Stimulated activated CD4-positive, alpha-beta T cell treated with anti-CD3 and anti-CD28 coated beads, Interleukin-15, amount 100 ng/mL, for 48 hours (primary cell): ENCODE results near the gene RAD51B.

Source experiments
- DNase-seq, 2 donors: peaks; one replicate each; pipeline ENCODE4 v3.0.0-alpha.2; 2020; ENCODE audit warnings: low read depth in 2 of 2

RAD51B gene

DNA sequence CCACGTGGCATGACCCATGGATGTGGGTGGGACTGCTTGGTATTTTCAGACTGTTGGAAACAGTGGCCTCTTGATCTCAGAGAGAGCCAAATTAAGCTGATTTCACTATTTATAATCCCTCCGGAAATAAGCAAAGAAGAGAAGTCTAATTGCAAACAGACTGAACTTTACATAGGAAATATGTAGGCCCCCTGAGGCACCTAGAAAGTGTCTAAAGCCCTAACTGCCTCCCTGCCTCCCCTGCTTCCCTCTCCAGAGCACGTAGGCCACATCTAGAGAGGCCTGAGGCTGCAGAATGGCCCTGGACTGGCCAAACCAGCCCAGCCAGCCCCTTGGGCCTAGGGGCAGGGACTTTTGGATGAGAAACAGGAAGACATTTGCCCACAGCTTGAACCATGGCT is 849.5 kb downstream of the RAD51B start:
- DNase-seq: no peak

DNA sequence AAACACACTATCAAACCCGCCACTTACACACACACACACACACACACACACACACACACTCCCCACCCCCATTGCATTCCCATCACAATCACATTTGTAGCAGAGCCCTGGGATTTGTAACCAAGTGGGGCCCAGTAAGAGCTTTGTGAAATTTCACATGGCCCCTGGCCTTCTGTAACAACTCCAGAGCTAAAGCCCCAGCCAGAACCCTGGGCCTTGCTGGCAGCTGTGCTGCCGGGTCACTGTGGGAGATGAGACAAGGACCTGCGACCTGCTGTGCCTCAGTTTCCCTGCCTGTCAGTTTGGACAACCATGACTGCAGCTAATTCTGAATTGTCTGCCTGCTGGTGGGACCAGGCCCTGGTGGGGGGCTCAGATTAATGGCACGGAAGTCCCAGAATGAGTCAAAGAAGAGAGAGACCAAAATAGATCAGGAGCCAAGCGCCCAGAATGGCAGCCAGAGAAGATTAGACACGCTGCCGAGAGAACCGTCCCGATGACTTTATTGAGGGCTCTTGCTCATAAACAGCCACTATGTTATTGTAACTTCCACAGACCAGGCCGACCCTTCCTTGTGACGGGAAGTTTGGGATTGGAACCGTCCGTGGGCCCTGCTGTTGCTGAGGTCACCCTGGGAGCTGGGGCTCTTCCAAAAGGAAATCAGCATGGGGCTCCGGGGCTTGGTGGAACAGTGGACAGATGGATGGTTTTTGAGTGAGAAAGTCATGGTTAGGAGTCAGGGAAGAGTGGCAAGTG is 850.2 kb downstream of the RAD51B start:
- no peak for DNase-seq

DNA sequence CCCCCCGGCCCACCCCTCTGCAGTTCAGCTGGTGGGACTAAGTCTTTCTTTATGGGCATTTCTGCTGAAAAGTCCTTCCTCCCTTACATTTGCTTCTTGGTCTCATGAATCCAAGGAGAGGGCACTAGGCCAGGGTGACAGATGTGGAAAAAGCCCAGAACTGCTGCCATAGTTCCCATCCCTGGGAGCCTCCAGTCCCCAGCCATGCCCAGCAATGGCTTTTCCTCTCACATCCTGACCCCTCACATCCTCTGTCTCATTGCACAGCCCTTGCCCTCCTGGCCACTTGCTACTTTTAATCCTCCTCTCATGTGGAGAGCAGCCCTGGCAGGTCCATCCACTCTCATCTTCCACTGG is 850.8 kb downstream of the RAD51B start:
- no peak for DNase-seq

DNA sequence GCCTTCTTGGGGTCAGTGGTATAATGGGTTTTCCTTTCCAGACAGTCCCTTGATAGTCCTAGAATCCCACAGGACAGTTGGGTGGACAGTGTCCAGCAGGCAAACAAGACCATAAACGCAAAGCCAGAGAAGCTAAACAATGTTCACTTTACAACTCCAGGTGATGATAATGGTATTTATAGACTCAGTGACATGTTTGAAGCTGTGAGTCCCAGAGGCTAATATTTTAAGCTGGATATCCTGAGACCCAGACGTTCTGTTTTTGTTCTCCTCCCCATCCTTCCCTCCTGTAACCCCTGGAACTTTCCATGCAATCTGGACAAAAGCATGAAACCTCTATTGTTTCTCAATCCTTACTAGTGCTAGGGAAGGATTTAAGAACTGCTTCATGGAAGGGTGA is 852.3 kb downstream of the RAD51B start:
- no peak for DNase-seq

DNA sequence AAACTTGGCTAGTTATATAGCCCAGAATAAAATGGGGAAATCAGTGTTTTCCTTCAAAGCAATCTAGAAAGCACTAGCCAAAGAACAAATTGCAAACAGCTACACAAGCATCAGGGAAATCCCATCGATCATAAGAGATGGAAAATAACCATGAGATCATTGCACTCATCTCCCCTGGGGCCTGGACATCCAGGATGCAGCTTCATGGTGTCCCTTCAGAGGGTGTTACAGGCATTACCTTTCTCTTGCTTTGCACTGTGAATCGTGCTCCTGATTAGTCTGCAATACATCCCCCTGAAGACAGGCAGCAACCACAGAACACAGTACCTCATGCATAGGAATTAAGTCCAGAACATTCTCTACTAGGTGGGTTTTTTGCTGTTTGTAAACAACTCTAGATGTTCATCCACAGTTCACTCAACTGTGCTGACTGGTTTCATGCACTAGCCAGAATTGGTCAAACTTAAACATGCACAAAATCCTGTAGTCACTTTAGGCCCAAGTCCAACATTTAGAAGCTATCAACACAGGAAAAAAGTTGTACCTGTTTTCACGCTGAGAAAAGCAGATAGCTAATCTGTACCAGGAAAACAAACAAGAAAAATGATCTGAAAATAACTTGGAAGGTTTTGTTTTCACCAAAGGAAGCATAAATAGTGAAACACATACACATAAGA is 853.2 kb downstream of the RAD51B start:
- DNase-seq: no peak

DNA sequence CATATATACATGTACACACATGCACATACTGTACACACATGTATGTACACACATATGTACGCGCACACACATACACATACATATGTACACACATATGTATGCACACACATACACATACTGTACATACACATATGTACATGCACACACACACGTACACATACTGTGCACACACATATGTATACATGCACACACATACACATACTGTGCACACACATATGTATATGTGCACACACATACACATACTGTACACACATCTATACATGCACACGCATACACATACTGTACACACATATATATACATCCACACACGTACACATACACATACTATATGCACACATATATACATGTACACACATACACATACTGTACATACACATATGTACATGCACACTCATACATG is 853.9 kb downstream of the RAD51B start:
- DNase-seq: no peak

DNA sequence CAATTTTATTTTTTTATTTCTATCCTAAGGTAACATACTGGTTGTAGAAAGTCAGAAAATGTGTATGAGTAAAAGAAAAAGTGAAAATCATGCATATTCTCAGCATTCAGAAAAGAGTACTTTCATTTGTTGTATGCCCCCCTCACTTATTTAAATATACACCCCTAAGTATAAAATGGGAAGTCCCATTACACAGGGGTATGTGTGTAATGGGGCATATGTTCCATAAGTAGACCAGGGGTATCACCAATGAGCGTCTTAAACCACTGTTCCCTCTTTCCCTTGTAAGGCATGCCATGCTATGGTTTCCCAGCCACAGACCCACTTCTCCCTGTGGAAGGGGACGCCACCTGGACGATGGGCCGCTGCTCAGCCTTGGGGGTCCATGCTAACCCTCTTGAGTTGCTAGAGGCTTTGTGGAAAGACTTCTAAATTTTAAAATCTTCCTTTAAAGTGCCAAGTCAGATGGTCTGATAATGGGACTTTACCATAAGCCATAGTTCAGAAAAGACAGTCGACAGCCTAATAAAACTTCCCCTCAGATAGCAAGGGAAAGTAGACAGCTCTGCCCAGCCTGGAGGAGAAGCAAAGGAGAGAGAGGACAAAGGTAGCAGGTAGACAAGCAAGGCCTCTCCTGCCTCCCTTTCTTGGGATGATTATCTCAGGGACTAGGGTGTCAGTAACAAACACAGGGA is 855.1 kb downstream of the RAD51B start:
- no peak for DNase-seq

DNA sequence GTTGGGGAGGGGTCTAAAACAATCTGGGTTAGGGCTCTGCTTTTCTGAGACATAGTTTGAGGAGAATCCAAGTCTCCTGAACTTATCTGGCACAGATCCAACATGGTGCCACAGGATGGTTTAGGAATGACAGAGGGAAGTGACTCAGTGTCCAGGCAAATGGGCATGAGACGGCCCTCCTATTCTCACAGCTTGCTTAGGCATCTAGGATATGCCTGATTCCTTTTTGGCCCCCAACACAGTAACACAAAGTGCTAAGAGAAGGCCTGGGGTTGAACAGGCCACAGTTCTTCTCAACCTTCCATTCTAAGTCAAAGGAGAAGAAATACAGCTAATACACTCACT is 855.6 kb downstream of the RAD51B start:
- DNase-seq: no peak

DNA sequence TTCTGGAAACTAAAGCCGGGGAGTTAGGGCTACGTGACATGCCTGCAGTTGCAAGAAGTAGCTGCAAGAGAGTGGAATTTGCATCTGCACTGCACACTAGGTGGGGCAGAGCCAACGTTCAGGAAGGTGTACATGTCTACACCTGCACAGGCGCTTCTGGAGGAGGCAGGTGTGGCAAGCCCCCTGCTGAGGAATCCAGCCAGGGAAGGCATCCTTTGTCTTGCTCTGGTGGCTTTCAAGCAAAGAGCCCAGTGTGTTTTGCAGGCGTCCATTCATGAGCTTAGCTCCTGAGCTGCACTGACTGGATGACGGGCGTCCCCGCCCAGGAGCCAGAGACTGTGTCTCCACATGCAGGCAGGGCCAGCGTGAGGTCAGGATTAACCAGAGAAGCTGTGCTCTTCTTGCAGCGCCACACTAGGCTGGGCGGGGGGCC is 856.9 kb downstream of the RAD51B start:
- no peak for DNase-seq

DNA sequence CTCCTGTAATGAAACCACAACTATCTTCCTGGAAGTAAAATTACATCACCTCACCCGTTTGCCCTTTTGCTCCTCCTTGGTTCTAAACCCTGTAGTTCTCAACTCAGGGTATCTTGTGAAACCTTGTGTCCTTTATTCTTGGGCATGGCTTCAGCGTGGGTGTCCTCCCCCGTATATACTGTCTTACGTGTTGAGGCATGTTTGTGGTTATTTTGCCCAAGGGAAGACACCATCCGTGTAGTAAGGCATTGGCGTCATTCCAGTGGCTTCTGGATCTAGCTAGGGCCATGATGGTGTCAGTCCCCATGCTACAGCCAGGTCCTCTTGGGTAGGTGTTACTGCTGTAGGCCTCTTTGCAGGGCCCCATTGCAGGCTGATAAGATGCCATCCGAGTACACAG is 857.9 kb downstream of the RAD51B start:
- DNase-seq: no peak

DNA sequence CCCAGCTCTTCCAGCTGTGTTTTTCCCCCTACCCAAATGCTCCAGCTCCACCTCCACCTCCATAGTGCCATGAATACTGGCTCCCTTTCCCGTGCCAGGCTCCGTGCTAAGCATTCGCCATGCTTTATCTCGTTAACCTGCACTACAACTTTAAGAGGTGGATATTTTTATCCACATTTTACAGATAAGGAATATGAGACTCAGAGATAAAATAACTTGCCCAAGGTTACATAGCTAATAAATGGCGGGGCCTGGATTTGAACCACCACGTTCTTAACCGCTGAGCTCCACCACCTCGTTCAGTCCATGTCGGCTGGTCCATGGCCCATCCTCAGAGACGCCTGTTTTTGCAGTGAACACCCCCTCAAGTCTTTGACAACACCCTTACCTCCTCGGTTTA is 858.3 kb downstream of the RAD51B start:
- no peak for DNase-seq

DNA sequence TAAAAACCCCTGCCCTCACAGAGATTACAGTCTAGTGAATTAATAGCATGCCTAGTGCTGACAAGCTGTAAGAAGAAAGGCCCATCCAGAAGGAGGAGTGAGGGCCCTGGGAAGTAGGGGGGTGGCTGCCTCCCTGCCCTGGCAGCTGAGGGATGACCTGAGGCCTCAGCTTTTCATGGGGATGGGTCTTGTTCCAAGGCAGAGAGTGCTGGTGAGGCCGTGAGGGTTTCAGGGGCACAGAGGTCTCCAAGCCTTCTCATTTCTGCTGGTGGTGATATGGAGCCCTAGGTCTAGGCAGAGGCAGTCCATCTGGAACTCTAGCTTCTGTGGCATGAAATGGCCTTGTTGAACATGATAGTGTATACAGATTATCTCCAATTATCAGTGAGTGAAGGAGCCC is 858.9 kb downstream of the RAD51B start:
- no peak for DNase-seq

DNA sequence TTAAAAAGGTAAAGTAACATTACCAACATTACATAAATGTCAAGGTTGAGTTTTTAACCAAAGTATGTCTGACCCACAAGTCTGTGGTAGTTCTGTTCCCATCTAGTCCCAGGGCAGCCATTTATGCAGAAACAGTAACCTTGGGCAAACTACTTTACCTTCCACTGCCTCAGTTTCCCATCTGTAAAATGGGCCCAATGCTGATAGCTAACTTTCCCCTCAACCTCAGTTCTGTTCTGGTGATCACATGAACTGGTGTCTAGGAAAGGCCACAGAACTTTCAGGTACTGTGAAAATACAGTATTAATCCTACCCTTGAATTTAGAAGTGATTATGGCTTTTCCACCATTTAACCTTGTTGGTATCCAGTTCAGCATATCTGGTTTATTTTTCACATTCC is 859.7 kb downstream of the RAD51B start:
- no peak for DNase-seq

DNA sequence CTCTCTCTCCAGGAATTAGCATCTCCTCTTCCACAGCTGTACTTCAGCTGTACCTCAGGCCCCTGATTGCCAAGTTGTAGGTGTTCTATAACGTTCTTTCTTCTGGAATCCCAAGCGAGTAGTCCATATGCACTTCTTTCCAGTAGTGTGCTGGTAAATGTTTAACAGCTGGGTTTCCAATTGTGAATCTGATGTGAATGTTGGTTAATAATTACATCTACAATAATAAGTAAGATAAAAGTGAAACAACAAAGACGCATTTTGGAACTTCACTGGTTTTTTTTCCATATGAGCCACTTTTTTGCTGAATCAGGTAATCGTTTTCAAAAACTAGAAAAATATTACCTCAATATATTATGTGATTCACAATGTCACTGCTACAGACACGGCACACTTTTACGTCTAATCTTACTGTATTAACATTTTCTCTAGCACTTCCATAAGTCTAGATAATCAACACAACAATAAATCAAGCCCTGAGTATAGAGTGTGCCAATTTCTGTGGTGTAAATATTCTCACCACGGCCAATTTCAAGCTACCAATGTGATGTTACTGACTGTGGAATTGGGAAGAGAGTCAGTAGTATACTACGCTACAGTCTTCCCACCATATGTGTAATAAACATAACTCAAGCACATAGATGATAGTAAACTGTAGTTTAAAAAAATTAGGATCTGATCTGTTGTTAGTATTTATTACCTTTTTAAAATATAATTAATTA is 860.3 kb downstream of the RAD51B start:
- DNase-seq: no peak

DNA sequence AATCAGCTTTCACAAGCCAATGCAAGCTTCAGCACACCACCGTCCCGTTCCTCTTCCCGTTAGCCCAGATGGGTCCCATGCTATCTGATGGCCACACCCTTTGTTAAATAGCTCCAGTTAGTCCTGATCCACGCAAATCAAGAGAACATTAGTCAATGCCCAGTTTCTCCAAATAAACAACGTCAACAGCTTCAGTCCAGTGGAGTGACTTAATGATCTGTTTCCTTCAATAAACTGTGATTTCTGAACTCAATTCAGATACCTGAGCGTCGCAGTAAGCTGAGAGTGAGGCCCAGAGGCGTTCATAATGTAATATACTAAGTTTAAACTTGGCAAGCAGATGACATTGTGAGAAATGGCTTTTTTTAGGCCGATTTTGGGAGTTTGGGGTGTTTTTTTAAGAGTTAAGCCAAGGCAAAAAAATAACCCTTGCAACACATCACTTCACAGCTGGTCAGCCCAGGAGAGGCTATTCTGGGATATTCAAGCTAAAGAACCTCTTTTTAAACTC is 861.0 kb downstream of the RAD51B start:
- no peak for DNase-seq

DNA sequence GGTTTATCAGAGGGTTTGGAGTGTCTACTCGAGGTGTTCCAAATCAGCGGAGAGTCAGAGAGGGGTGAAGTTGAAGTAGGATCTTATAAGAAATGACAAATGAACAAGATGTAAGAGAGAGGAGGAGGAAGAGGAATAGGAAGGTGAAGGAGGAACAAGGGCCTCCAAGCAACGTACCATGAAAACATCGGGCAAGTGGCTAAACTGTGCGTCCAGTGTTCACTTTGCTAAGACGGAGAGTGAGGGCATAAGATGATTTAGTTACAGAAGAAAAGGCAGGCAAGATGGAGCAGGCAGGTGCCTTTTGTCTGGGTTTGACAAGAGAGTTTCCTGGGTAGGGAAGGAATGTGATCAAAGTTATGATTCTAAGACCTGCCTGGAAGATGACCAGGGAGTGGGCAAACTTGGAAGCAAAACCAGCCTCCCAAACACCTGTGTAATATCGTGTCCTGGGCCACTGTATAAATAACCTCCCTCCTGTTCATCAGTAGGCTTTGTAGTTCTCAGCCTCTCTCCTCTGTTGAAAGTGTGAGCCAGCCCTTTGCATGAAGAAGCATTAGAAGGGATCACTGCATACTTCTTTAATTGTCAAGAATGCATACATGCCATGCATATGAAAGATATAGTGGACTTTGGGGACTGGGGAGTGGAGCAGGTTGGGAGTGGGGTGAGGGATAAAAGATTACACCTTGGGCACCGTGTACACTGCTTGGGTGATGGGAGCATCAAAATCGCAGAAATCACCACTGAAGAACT is 861.9 kb downstream of the RAD51B start:
- DNase-seq: no peak

DNA sequence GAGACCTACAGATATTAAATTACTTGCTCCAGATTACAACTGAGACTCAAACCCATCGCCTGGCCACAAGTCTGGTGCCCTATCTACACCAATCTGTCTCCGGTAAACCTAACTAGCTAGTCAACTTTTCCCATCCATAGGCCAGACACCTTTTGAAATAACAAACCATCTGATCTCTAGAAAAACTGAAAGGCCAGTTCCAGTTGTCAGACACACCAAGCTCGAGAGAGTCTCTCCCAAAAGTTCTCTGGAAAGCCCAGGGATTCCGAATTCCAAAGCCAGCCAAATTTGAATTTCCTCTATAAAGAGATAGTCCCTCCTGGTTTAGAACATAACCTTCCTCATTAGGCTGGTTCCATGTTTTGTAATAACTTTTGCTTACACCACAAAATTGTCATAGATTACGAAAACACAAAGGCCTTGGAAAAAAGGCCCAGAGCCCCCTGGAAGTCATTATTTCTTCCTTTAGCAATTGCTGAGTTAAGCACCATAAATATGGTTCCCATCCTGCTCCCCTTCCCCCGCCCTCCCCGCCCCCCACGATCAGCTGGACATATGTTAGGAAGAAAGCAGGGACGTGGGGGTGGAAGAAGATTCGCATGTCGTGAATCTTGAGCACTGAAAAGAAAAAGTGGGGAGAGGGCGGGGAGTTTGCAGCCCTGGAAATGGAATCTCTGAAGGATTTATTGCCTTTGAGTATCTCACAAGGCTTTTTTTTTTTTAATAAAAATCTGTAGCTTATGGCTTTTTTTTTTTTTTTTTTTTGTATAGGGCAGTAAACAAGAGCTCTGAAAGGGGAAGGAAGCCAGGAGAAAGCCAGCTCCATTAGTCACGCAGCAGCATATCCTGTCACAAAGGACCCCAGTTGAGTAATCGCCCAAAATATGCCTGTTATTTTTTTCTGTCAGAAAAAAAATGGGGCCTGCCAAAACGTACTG is 862.9 kb downstream of the RAD51B start:
- peak in 1 of 2 donors; percentile 22 for DNase-seq

DNA sequence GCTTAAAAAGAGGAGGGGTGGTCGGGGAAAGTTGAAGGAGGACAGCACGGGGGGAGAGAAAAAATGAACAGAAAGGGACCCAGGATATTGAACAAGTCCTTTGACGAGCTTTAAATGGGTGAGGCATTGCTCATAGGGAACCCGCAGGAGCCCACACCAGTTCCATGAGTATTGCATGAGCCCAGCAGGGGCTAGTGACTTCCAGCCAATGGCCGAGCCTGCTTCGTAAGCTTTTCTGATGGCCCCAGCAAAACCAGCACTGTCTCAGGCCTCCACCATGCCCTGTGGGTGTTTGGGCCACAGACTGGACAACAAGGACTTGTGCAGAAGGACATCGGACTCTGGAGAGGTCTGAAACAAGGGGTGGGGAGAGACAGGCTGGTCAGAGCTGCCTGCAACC is 863.7 kb downstream of the RAD51B start:
- no peak for DNase-seq

DNA sequence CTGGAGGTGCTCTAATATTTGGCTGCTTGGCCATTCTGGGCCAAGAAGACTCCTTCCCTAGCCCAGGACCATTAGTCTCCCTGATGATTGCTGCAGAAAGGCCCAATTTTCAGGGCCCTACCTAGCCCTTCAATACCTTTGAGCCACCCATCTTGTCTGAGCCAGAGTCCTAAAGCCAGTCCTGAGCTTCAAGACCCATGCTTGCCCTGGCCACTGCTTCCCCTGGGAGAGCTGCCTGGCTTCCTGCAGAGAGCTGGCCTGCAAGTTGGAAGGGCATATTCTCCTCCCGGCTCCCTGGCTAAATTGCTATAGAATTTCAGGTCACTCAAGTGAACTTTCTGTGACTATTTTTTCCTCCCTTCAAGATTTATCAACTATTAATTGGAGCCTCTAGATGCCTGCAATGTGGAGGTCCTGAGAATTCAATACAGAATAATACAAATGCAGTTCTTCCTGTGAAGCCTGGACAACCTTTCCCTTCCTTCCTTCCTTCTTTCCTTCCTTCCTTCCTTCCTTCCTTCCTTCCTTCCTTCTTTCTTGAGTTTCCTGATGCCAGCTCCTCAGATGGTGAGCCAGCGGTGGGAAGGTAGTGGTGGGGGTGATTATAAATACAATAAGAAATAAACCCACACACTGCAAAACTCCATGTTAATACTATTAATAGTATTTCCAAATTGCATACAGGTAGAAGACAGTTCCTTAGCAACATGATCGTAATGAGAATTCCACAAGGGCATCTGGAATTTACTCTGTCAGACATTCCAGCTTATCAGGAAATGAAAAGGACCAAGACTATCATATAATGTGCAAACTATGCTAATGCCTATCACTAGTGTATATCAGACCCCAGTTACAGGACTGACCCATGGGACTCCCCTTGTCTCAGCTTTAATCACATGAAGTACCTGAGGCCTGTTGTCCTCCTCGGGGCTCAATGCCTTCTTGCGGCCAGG is 865.2 kb downstream of the RAD51B start:
- no peak for DNase-seq
